K562 (cell line): Measurements from ENCODE around the gene CCDC184. TPM values are rescaled to one million over a fixed set of nuclear protein-coding genes. Genes with fewer than 3 reads are reported as not detected.

Experiments
- ATF7 ChIP-seq: fragments of 450-650 bp; IDR thresholded peaks from 2 replicates; pipeline ENCODE4 v1.7.1; 2014; ENCODE audit warnings: mild to moderate bottlenecking, moderate library complexity
- BHLHE40 ChIP-seq: IDR thresholded peaks from 2 replicates; pipeline ENCODE4 v1.6.1; 2011; ENCODE audit warnings: low read length, improper control_type of control experiment
- BRCA1 ChIP-seq, 2 experiments: fragments of 450-650 bp in 1 of 2; sonication (generic) in 1 of 2; formaldehyde crosslinking in 1 of 2; IDR thresholded peaks; 2 replicates each; pipeline versions ENCODE4 v1.5.0 to v1.6.1; 2017 to 2020; ENCODE audit warnings: mild to moderate bottlenecking in 1 of 2, missing genetic modification reagents in 1 of 2
- BRF1 ChIP-seq: IDR thresholded peaks from 3 replicates; pipeline ENCODE4 v1.6.1; 2011; ENCODE audit warnings: borderline replicate concordance, mild to moderate bottlenecking; ENCODE audit not compliant: insufficient read length; ENCODE audit errors: extremely low read depth
- CHD1 ChIP-seq: fragments of 200-600 bp; sonication (generic); IDR thresholded peaks from one replicate; pipeline ENCODE4 v1.6.1; 2012; ENCODE audit warnings: mild to moderate bottlenecking, moderate library complexity, low read length, inconsistent platforms
- FOSL1 ChIP-seq: fragments of 200-800 bp; sonication (Bioruptor generic); conservative IDR thresholded peaks from 2 replicates; pipeline ENCODE4 v1.6.1; 2016; ENCODE audit warnings: missing genetic modification characterization, missing compliant biosample characterization
- MAFK ChIP-seq: IDR thresholded peaks from 2 replicates; pipeline ENCODE4 v1.6.1; 2011; ENCODE audit warnings: low read length, improper control_type of control experiment
- NCOA4 ChIP-seq: fragments of 450-650 bp; IDR thresholded peaks from 2 replicates; pipeline ENCODE4 v1.6.1; 2018; ENCODE audit warnings: mild to moderate bottlenecking; ENCODE audit not compliant: partially characterized antibody
- NEUROD1 ChIP-seq: fragments of 150-350 bp; IDR thresholded peaks from 2 replicates; pipeline ENCODE4 v1.6.1; 2014; ENCODE audit warnings: borderline replicate concordance, low read length, low read depth; ENCODE audit not compliant: partially characterized antibody
- NR2F6 ChIP-seq: fragments of 450-650 bp; formaldehyde crosslinking; IDR thresholded peaks from 2 replicates; pipeline ENCODE4 v1.4.0; 2020; ENCODE audit warnings: mild to moderate bottlenecking
- PTTG1 ChIP-seq: fragments of 450-650 bp; IDR thresholded peaks from 2 replicates; pipeline ENCODE4 v1.6.1; 2016; ENCODE audit warnings: low read depth, mild to moderate bottlenecking, missing genetic modification characterization, missing compliant biosample characterization
- SMARCC2 ChIP-seq: fragments of 450-650 bp; IDR thresholded peaks from 2 replicates; pipeline ENCODE4 v1.6.1; 2017; ENCODE audit warnings: antibody characterized with exemption, moderate library complexity, mild to moderate bottlenecking, low read depth
- TAF9B ChIP-seq: fragments of 450-650 bp; IDR thresholded peaks from 2 replicates; pipeline ENCODE4 v1.6.1; 2018; ENCODE audit warnings: mild to moderate bottlenecking; ENCODE audit not compliant: partially characterized antibody
- TEAD4 ChIP-seq, 2 experiments: sonication (generic) in 1 of 2; formaldehyde crosslinking in 1 of 2; IDR thresholded peaks; 2 replicates each; pipeline versions ENCODE4 v1.6.1 to v1.8.0; 2012 to 2022; ENCODE audit warnings: borderline replicate concordance in 1 of 2, inconsistent platforms in 1 of 2, low read length in 1 of 2, mild to moderate bottlenecking in 1 of 2, missing genetic modification reagents in 1 of 2
- ZFP1 ChIP-seq: fragments of 450-650 bp; formaldehyde crosslinking; IDR thresholded peaks from 2 replicates; pipeline ENCODE4 v1.4.0; 2020; ENCODE audit warnings: mild to moderate bottlenecking, mixed read lengths
- ZNF217 ChIP-seq: sonication (generic); formaldehyde crosslinking; IDR thresholded peaks from 2 replicates; pipeline ENCODE4 v1.8.0; 2022; ENCODE audit warnings: mild to moderate bottlenecking, missing genetic modification reagents
- ZNF232 ChIP-seq: sonication (generic); formaldehyde crosslinking; IDR thresholded peaks from 2 replicates; pipeline ENCODE4 v1.8.0; 2022; ENCODE audit warnings: mild to moderate bottlenecking, missing genetic modification reagents
- ZNF583 ChIP-seq: fragments of 250-450 bp; sonication (Bioruptor Pico); IDR thresholded peaks from 2 replicates; pipeline ENCODE4 v1.4.0; 2020
- polyA plus RNA-seq, 8 experiments: library from polyadenylated mRNA; depleted of rRNA in 4 of 8; stranded (reverse) in 5 of 8; unstranded in 3 of 8; fragments of >200 nt; fragmentation: Nextera tagmentation in 2 of 8; fragmentation: Illumina TruSeq in 1 of 8; extraction: Ambion mirVana in 2 of 8; extraction: Trizol in 1 of 8; gene quantifications; 2 replicates each; pipeline versions ENCODE4 v1.2.1 to v1.2.3, GENCODE V29; 2011 to 2014; ENCODE audit warnings: inconsistent platforms in 1 of 8, missing spikeins in 1 of 8
- total RNA-seq, 7 experiments: library from RNA; depleted of rRNA in 6 of 7; stranded (reverse); fragments of >200 nt in 6 of 7; fragmentation: Illumina TruSeq in 2 of 7; extraction: Trizol in 2 of 7; gene quantifications; 2 replicates each; pipeline versions ENCODE4 v1.2.1 to v1.2.3, GENCODE V29; 2011 to 2021; ENCODE audit warnings: low replicate concordance in 1 of 7
- TF ChIP-seq, protein P1 (sequence below): sonication (generic); formaldehyde crosslinking; IDR thresholded peaks from 2 replicates; pipeline ENCODE4 v1.8.1; 2023; ENCODE audit warnings: mild to moderate bottlenecking, missing genetic modification reagents
- TF ChIP-seq, protein P2 (sequence below): fragments of 450-650 bp; conservative IDR thresholded peaks from 2 replicates; pipeline ENCODE4 v1.6.1; 2016; ENCODE audit warnings: missing genetic modification characterization, low read depth, mild to moderate bottlenecking, control low read depth, missing compliant biosample characterization
- TF ChIP-seq, protein P3 (sequence below): sonication (generic); formaldehyde crosslinking; IDR thresholded peaks from 2 replicates; pipeline ENCODE4 v1.8.0; 2022; ENCODE audit warnings: mild to moderate bottlenecking, missing genetic modification reagents
- TF ChIP-seq, protein P4 (sequence below): fragments of 250-450 bp; sonication (Bioruptor Pico); IDR thresholded peaks from 2 replicates; pipeline ENCODE4 v1.9.0; 2021; ENCODE audit warnings: mild to moderate bottlenecking
- TF ChIP-seq, protein P5 (sequence below): fragments of 450-650 bp; formaldehyde crosslinking; IDR thresholded peaks from 2 replicates; pipeline ENCODE4 v1.4.0; 2020; ENCODE audit warnings: mild to moderate bottlenecking, moderate library complexity

CCDC184 gene
- total and polyA plus RNA-seq, 9 of the 15 experiments (the other 6 are each of a cell fraction or from before 2014, with no cell fraction given) = 0.09 TPM; not detected in 8

DNA sequence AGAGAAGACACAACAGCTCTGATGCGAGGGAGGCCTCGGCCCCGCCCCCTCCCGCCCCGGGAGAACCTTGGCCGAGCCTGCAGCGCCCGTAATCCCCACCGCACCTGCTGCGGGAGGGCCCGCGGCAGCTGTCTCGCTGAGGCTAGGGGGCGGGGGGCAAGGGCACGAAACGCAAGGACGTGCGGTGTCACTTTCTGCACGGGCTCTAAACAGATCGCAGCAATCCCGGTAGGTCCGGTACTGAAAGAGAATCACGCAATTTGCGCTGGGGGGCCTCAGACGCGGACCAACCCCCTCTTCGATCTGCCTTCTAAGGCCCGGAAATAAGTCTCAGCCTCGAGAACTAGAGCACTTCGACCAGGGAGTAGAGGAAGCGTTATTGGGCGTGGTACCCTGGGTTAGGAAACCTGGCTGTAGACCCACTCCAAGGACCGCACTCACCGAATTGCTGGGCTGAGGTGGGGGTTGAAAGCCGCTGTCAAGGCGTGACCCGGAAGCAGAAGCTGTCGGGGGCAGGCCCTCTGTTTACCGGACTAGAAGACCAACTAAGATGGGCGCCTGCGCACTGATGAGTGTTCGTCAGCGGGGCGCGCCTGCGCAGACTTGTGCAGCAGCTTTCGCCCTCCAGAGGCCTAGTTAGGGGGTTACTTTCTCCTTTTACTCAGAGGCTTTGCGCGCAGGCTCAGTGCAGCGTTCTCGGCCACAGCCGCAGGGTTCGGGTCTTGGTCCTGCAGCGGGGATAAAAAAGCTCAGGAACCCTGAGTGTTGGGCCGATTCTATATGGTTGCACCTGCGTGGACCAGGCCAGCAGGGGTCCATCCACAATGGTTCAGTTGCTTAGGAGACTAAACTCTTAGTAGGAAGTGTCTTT, 26.2 kb upstream of the CCDC184 start, which contains the start of gene ASB8 (continued):
- TF ChIP-seq, protein P1, sequence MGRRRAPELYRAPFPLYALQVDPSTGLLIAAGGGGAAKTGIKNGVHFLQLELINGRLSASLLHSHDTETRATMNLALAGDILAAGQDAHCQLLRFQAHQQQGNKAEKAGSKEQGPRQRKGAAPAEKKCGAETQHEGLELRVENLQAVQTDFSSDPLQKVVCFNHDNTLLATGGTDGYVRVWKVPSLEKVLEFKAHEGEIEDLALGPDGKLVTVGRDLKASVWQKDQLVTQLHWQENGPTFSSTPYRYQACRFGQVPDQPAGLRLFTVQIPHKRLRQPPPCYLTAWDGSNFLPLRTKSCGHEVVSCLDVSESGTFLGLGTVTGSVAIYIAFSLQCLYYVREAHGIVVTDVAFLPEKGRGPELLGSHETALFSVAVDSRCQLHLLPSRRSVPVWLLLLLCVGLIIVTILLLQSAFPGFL (CRISPR knock-in tag) = no peak
- TF ChIP-seq ZNF217 (CRISPR knock-in tag) (no peak), ATF7 (peak; percentile 79), ZNF232 (CRISPR knock-in tag) (no peak), BHLHE40 (no peak; the same call in 1 of the 2 replicates), MAFK (no peak), ZFP1 (CRISPR knock-in tag) (no peak), CHD1 (no peak), NR2F6 (CRISPR knock-in tag) (no peak), BRCA1 (IDR thresholded peaks at IDR 0.05) (no peak), BRCA1 (CRISPR knock-in tag; IDR thresholded peaks at IDR 0.05) (no peak), SMARCC2 (no peak), TEAD4 (IDR thresholded peaks at IDR 0.05; ENCODE audit: low read length) (0 out of 2 replicates have a peak, but pooled peaks have one; percentile 2), TEAD4 (CRISPR knock-in tag; IDR thresholded peaks at IDR 0.05; ENCODE audit: borderline replicate concordance) (no peak), ZNF583 (no peak), FOSL1 (tag) (no peak), TAF9B (no peak), NCOA4 (no peak), BRF1 (no peak), PTTG1 (tag) (no peak), NEUROD1 (peak; percentile 10)
- TF ChIP-seq, protein P2, sequence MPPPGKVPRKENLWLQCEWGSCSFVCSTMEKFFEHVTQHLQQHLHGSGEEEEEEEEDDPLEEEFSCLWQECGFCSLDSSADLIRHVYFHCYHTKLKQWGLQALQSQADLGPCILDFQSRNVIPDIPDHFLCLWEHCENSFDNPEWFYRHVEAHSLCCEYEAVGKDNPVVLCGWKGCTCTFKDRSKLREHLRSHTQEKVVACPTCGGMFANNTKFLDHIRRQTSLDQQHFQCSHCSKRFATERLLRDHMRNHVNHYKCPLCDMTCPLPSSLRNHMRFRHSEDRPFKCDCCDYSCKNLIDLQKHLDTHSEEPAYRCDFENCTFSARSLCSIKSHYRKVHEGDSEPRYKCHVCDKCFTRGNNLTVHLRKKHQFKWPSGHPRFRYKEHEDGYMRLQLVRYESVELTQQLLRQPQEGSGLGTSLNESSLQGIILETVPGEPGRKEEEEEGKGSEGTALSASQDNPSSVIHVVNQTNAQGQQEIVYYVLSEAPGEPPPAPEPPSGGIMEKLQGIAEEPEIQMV = no peak
- TF ChIP-seq, protein P3, sequence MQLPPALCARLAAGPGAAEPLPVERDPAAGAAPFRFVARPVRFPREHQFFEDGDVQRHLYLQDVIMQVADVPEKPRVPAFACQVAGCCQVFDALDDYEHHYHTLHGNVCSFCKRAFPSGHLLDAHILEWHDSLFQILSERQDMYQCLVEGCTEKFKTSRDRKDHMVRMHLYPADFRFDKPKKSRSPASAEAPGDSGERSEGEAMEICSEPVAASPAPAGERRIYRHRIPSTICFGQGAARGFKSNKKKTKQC (CRISPR knock-in tag) = no peak
- TF ChIP-seq, protein P4, sequence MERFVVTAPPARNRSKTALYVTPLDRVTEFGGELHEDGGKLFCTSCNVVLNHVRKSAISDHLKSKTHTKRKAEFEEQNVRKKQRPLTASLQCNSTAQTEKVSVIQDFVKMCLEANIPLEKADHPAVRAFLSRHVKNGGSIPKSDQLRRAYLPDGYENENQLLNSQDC (CRISPR knock-in tag) = no peak
- TF ChIP-seq, protein P5, sequence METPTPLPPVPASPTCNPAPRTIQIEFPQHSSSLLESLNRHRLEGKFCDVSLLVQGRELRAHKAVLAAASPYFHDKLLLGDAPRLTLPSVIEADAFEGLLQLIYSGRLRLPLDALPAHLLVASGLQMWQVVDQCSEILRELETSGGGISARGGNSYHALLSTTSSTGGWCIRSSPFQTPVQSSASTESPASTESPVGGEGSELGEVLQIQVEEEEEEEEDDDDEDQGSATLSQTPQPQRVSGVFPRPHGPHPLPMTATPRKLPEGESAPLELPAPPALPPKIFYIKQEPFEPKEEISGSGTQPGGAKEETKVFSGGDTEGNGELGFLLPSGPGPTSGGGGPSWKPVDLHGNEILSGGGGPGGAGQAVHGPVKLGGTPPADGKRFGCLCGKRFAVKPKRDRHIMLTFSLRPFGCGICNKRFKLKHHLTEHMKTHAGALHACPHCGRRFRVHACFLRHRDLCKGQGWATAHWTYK (CRISPR knock-in tag) = 0 out of 2 replicates have a peak, but pooled peaks have one; percentile 7
